Measurements from ENCODE around the gene RFLNA. TPM values are rescaled to one million over a fixed set of nuclear protein-coding genes. Genes with fewer than 3 reads are reported as not detected.

Gene RFLNA
- total and polyA plus RNA-seq, 11 donors: 0.06 to 0.63 (median 0.22) TPM; not detected in 5

- Histone ChIP-seq H3K4me3 (no peak overlapping the region), H3K9me3 (no peaks in the 10 kb centered on the region), H3K36me3 (no peaks in the 10 kb centered on the region), H3K27me3 (no peaks in the 10 kb centered on the region), H3K27ac (no peak overlapping the region), H3K4me1 (peaks cover 0 to 5% (median 0%) of the 10 kb centered on the region in 12 donors)
- TF ChIP-seq POLR2A (IDR thresholded peaks at IDR 0.05) (no peak), CTCF (IDR thresholded peaks at IDR 0.05) (no peak)
- ATAC-seq (no peak), DNase-seq (no peak)
- intact Hi-C loops (cut with DNase I): loop anchor here in 3 of 10 donors (5.0 to 10.0 kb wide), 4 partner anchors 259 to 578 kb away; no protein-coding TSS in a partner anchor
- WGBS, 4 donors: 89 to 94% (median 91%) methylated on average over 10 to 12 of the region's 12 CpGs
Measured at GRCh38 chr12:124316257-124316900, 21.5 kb downstream of the RFLNA start.

GRCh38 chr12:124317400-124317799, 22.5 kb downstream of the RFLNA start:
- TF ChIP-seq POLR2A (IDR thresholded peaks at IDR 0.05) (no peak), CTCF (IDR thresholded peaks at IDR 0.05) (no peak)
- WGBS, 4 donors: 72 to 78% (median 74%) methylated on average over 11 to 12 of the region's 12 CpGs
- Histone ChIP-seq H3K9me3 (no peaks in the 10 kb centered on the region), H3K36me3 (no peaks in the 10 kb centered on the region), H3K4me3 (no peak overlapping the region), H3K4me1 (peaks cover 0 to 6% (median 0%) of the 10 kb centered on the region in 12 donors), H3K27me3 (no peaks in the 10 kb centered on the region), H3K27ac (no peak overlapping the region)
- ATAC-seq (no peak), DNase-seq (no peak)
- intact Hi-C loops (cut with DNase I): loop anchor here in 3 of 10 donors (5.0 to 10.0 kb wide), 4 partner anchors 260 to 577 kb away; no protein-coding TSS in a partner anchor

GRCh38 chr12:124318278-124319020, 23.6 kb downstream of the RFLNA start:
- no peak overlapping the region for H3K27ac ChIP-seq
- DNase-seq (no peak), ATAC-seq (no peak)
- peaks cover 0 to 2% (median under 1%) of the 10 kb centered on the region in 9 donors for H3K36me3 ChIP-seq
- no peak overlapping the region for H3K4me3 ChIP-seq
- 70 to 73% (median 70%) methylated on average over 25 of the region's 25 CpGs for WGBS, 4 donors
- H3K9me3 ChIP-seq: peaks cover 0 to 8% (median 2%) of the 10 kb centered on the region in 12 donors
- no peaks in the 10 kb centered on the region for H3K27me3 ChIP-seq
- intact Hi-C loops (cut with DNase I): loop anchor here in 3 of 10 donors (5.0 to 10.0 kb wide), 4 partner anchors 261 to 576 kb away; no protein-coding TSS in a partner anchor
- no peak for TF ChIP-seq POLR2A (IDR thresholded peaks at IDR 0.05)
- TF ChIP-seq CTCF (IDR thresholded peaks at IDR 0.05): no peak
- H3K4me1 ChIP-seq: peaks cover 0 to 6% (median 0%) of the 10 kb centered on the region in 12 donors
